GM18870 (cell line): ENCODE results near the gene ATRAID.

Source experiments
- ATAC-seq: cut with Tn5 transposase; IDR thresholded peaks from one replicate; pipeline ENCODE4 v1.9.1; 2021; ENCODE audit warnings: moderate library complexity; ENCODE audit not compliant: unreplicated experiment

The ATRAID gene

GRCh38 chr2:27247893-27248292 is 36.1 kb downstream of the ATRAID start:
- ATAC-seq, result no peak

GRCh38 chr2:27249159-27249890 is 37.5 kb downstream of the ATRAID start:
- no peak for ATAC-seq

GRCh38 chr2:27249891-27250651 is 38.2 kb downstream of the ATRAID start:
- ATAC-seq, result no peak

- ATAC-seq, result no peak
Observed at GRCh38 chr2:27250652-27251379, 39.0 kb downstream of the ATRAID start.

DNA sequence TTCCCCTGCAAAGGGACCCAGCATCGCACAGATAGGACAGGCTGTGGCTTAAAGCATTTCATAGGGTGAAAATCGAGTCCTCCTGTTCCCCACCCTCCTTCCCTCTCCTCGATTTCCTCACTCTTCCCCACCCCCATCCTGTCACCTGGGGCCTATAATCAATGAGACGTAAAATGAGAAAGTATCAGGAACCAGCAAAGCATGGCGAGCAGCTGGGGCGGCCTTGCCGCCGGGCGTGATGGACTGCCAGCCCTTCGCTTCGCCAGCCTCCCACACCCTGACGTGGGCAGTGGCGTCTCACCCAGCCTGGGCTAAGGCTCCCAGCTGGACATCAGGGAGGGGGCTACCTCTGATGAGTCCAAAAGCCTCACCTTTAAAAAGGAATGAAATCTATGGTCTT is 39.9 kb downstream of the ATRAID start:
- no peak for ATAC-seq

- ATAC-seq, result no peak
Observed at GRCh38 chr2:27255187-27255586, 43.3 kb downstream of the ATRAID start.

DNA sequence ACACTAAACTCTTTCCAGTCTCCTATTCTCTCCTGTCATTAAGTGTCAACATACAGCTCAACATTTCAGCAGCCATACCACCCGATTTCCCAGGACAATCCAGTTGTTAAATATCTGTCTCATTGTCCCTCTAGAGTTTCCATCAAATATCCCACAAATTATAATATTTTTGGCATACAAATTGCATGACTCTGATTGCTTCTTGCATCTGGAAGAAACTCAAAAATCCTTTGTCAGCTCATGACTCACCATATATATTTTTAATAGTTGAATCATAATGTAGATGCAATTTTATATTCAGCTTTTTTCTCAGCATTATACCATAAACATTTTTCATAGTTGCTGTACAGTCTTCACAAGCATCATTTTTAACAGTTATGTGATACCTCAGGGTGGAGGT is 43.8 kb downstream of the ATRAID start:
- no peak for ATAC-seq

DNA sequence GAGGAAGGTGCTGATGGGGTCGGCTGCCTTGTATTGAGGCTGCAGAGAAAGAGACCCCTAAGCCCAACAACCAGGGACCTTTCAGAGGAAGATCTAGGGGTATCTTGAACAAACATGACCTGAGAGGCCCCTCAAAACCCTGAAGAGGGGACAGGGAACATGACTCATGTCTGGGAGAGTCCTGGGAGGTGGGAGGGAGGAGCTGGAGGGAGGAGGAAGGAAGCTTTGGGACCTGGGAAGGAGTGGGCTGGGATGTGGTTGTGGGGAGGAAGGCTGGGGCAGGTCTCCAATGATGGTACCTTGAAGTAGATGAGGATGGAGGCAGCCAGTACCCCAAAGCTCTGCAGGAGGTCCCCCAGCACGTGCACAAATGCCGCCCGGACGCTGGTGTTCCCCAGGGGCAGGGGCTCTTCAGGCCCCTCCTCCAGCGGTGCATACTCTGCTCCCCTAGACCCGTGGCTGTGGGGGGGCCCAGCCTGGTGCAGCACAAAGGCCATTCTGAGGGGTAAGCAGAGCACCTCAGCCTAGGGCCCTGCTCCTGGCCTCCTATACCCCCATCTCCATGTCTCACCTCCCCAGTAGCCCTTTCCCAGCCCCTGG is 45.1 kb downstream of the ATRAID start:
- no peak for ATAC-seq

- ATAC-seq, result no peak
Observed at GRCh38 chr2:27258051-27258450, 46.2 kb downstream of the ATRAID start.

DNA sequence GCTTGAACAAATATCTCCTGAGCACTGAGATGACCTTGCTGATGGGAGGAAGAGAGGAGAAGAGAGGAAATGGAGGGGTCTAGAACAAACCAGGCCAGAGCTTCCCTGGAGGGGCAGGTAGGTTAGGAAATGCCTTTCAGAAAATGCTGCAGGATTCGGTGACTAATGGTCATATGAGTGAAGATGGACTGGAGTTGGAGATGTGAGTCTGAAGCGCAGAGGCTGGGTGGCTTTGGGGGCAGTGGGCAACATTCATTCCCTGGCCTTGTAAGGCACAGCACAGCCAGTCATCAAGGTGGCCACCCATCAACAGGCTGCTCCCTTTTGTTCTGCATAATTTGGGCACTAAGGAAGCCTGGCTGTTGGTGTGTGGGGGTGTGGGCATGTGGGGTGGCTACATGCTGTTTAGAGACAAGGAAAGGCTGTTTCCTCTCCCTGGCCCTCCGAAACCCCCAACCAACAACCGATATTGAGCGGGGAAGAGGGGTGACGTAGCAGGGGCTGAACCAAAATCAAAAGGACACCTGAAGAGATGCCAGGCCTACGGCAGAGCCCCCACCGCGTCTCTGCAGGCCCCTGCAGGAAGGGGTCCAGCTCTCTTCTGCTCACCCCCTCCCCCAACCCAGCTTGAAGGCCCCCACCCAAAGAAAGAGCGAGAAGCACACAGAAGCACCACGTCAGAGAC is 49.5 kb downstream of the ATRAID start:
- ATAC-seq, result no peak

DNA sequence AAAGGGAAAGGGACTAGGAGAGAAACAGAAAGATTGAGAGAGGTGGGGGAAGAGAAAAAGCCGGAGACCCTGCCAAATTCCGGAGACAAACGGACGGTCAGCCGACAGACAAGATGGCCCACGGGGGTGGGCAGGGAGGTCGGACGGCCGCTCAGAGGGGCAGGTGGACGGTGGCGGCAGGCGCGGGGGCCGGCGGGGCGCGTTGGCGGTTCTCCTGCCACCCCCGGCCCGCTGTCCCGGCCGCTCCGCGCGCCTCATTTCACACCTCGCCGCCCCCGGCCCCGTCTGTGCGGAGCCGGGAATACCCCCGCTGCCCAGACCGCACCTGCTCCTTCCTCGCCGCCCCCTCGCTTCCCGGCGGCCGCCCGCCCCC is 50.1 kb downstream of the ATRAID start:
- ATAC-seq, result no peak

- ATAC-seq, result no peak
Observed at GRCh38 chr2:27262379-27263286, 50.8 kb downstream of the ATRAID start, which contains the start of gene SLC30A3. TSS of gene SLC30A3 (minus strand) at chr2:27263047. CDS start at chr2:27262906, 141 bp downstream.

DNA sequence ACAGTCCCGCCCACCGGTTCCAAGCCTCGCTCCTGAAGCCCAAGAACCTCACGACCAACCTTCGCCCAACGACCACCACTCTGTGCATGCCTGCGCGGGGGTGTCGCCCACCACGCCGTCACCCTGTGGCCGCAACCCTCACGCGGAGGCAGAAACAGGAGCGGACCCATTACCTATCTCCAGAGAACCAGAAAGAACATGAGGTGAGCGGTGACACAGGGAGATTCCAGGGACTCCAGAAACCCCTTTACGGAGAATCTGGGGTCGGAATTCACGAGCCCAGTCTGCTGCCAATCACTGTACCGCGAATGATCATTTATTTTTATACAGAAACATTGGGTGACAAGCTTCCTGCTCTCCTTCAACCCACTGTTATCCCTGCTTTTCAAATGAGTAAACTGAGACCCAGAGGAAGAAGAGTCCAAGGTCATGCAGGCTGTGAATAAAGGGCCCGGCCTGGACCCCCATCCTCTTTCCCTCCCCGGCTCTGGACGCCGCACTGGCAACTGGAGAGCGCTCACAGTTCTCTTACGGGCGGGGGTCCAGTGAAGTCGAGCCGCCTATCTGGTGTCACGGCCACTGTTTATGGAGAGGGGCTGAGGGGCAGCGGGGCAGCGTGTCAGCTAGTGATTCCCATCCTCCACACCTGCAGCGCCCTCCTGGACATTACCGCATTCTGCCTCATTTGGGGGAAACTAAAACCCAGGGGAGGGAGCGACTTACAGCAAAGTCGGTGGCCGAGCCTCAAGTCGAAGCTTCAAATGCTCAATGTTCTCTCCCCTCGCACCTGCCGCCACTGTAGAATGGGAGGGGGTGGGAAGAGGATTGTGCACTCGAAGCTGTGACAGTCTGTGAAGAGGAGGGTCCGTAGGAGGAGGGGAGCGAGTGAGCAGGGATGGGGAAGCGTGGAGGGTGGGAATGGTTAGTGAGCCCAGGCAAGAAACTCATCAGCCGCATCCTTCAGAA is 51.7 kb downstream of the ATRAID start:
- no peak for ATAC-seq

- ATAC-seq, result no peak
Observed at GRCh38 chr2:27264253-27264752, 52.5 kb downstream of the ATRAID start.

DNA sequence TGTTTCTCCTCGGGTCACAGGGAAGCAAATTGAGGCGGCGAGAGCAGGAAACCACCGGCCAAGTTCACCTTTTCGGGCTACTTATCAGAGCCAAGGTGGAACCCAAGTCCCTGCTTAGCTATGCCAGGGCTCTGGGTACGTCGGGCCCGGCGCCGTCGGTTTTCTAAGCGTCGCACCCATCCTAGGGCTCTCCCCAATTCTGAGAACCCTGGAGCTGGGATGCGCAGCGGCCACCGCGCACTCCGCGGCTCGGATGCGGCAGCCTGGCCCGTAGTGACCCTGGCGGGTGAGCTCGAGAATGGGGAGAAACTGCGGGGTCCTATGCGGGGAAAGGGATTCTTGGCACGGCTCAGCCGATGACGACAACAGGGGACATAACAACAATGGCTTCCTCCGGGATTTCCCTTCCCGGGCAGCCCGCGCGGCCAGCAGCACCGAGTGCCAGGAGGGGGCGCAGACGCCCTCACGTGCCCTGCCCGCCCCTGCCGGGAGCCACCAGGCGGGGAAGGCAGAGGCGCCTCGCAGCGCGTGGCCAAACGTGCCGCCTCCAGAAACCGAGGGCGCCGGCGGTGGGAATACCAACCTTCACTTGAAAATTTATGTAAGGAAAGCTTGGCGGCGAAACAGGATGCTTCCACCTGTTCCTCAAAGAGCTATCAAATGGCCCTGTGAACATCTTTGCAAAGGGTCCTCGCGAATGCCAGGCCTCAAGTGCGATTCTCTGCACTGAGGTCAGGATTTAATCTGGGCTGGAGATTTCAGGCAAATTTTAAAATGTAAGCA is 53.1 kb downstream of the ATRAID start:
- ATAC-seq, result no peak

DNA sequence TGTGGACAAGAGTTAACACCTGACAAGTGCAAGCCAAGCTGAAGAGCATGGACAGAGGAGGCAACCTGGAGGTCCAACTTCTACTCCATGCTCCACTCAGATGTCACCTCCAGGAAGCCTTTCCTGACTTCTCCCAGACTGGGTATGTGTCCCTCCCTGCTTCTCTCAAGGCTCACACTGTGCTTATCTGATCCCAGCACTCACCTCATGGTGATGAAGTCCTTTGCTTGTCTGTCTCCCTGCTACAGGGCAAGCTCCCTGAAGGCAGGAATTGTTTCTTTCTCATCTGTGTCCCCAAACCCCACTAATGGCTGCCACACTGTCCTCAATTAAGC is 53.7 kb downstream of the ATRAID start:
- no peak for ATAC-seq
